Measurements from ENCODE around the gene PLIN1.

PLIN1 gene

GRCh38 chr15:89649716-89650115 is 29.5 kb downstream of the PLIN1 start:
- DNase-seq = no peak

- DNase-seq = no peak
Measured at GRCh38 chr15:89649013-89649625, 30.0 kb downstream of the PLIN1 start.

GRCh38 chr15:89648106-89649012 is 30.8 kb downstream of the PLIN1 start:
- no peak for DNase-seq

GRCh38 chr15:89647191-89647851 is 31.8 kb downstream of the PLIN1 start:
- no peak for DNase-seq

GRCh38 chr15:89646416-89647141 is 32.6 kb downstream of the PLIN1 start:
- DNase-seq = no peak

GRCh38 chr15:89645680-89646079 is 33.5 kb downstream of the PLIN1 start:
- no peak for DNase-seq

- DNase-seq = no peak
Measured at GRCh38 chr15:89642106-89642505, 37.1 kb downstream of the PLIN1 start.

- DNase-seq = no peak
Measured at GRCh38 chr15:89641053-89641452, 38.1 kb downstream of the PLIN1 start.

GRCh38 chr15:89640245-89640644 is 38.9 kb downstream of the PLIN1 start:
- DNase-seq = no peak

- DNase-seq = no peak
Measured at GRCh38 chr15:89633585-89633984, 45.6 kb downstream of the PLIN1 start.

GRCh38 chr15:89632563-89633430 is 46.4 kb downstream of the PLIN1 start:
- no peak for DNase-seq

GRCh38 chr15:89631902-89632264 is 47.3 kb downstream of the PLIN1 start:
- DNase-seq = no peak

GRCh38 chr15:89630974-89631901 is 47.9 kb downstream of the PLIN1 start:
- DNase-seq = no peak

- DNase-seq = no peak
Measured at GRCh38 chr15:89630260-89630659, 48.9 kb downstream of the PLIN1 start.

- DNase-seq = no peak
Measured at GRCh38 chr15:89629829-89630228, 49.3 kb downstream of the PLIN1 start.

- DNase-seq = no peak
Measured at GRCh38 chr15:89628806-89629715, 50.1 kb downstream of the PLIN1 start.

- no peak for DNase-seq
Measured at GRCh38 chr15:89628301-89628700, 50.9 kb downstream of the PLIN1 start.

GRCh38 chr15:89627256-89627970 is 51.8 kb downstream of the PLIN1 start:
- DNase-seq = no peak

- DNase-seq = no peak
Measured at GRCh38 chr15:89625716-89626115, 53.5 kb downstream of the PLIN1 start.
